GM03348 (cell line): ENCODE data around the gene TP53BP1.
A peak's percentile ranks its signal among the peaks of the same experiment; 100 is the strongest.

ENCODE experiments used
- DNase-seq: peaks from one replicate; pipeline ENCODE4 v3.0.0; 2012; ENCODE audit warnings: low spot score

TP53BP1 gene

DNA sequence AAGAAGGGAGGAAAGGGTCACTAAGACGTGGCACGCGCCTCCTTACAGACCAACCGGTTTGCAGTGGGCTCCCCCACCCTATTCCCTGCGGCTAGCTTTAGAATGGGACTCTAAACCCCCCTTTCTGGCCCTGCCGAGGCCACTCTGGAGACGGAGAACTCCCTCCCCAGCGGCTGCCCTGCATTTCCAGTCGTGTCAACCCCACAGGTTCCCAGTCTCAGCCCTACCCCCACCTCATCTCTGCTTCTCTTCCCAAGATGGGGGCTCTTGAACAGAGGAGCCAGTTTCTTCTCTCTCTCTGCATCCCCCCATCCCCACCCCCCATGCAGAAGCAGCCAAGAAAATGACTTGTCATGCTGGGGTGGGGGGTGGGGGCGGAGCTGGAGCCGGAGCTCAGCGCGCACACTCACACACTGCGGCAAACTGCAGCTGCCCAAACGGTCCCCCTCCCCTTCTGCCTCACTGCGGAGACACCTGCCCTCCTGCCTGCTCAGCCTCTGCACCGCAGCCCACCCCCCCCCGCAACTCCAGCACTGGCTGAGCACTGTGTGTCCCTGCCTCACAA, 25.3 kb upstream of the TP53BP1 start:
- peak; percentile 69 for DNase-seq

DNA sequence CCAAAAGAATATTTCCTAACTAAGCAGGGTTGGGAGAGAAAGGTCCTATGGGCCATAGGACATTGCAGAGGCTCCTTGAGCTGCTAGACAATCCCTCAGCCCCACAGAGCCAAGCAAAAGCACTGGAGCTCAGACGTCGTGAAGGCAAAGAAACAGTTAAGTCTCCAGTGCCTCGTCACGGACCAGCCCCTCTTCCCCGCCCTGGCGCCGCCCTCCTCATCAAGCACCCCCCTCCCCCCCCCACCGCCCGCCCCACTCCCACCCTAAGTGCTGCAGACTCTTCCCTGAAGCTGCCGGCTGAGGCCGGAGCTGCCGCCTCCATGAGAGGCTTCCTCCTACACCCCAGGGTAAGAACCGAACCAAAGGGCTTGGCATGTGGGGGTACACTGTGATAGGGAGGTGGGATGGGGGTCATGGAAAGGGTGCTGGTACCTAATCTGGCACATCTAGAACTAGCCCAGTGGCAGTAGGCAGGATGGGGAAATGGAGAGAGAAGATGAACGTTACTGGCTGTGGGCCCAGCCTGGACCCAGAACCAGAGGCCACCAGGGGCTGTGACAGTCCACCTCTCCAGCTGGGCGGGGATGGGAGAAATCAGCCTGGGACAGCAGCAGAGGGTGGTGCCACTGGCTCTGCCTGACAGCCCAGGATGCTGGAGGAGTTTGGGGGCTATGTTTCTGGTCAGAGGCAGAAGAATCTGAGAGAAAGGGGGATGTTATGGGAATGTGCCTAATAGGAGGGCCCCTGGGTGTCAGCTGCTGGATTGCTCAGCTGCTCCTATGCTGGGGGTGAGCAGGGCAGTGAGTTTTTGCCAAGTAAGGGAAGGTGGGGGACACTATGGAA, 24.6 kb upstream of the TP53BP1 start, which contains the start of gene MAP1A:
TSS of gene MAP1A (plus strand) at position 255 of the 843 bp plus-strand sequence. CDS start 3,866 bp downstream, outside the sequence.
- peak; percentile 93 for DNase-seq

DNA sequence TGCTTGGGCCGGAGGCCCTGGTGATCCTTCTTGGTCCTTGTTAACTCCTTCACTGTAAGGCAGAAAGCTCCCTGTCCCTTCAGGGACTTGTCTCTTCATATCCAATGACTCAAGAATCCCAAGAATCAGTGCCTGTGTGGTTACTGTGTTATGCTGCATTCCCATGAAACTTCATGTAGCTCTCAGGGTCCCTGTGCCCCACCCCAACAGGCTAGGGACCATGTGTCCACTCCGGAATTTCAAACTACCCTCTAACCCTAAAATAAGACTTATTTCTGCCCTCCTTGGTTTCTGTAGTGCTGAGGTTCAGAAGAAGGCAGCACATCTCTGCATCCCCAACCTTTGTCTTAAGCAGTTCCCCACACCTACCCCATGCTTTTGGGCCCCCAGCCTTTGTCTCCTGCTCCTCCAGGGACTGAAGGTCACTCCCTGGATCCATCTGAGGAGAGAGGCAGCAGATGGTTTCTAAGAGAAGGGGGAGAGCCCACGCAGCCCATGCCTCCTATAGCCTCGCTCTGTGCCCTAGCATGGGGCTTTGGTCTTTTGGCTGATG, 23.9 kb upstream of the TP53BP1 start:
- DNase-seq, result peak; percentile 53

DNA sequence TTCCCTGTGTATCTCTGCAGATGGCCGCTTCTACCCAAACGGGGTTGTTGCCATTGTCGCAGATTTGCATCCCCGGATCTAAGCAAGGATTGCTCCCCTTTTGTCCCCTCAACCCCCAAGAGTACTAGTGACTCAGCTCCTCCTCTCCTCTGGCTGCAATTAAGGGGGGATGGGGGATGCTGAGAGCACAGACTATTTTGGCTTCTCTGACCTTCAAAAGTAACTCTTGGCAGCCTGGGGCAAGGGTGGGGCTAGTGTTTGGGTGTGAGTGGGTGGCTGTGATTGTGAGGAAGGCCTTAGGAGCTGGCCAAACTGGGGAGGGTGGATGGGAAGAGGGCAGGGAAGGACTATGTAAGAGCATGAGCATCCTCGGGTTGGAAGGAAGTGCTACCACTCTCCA, 23.2 kb upstream of the TP53BP1 start:
- DNase-seq, result peak; percentile 59

DNA sequence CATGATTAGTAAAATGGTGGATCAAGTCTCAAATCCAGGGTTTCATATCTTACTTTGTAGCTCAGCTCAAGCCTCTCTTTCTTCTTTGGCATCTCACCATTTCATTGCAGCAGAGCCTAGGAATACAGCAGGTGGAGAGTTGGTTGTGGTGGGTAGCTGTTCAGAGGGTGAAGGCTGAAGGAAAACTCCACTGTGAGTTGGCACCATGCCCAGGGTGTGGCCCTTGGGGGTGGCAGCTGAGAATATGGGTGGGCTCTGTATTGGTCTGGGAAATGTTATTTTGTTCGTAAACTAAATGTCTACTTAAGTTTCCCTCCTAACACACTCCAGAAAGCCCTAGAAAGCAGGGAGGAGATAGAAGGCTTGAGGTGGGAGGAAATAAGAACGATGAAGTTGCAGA, 22.8 kb upstream of the TP53BP1 start:
- no peak for DNase-seq

DNA sequence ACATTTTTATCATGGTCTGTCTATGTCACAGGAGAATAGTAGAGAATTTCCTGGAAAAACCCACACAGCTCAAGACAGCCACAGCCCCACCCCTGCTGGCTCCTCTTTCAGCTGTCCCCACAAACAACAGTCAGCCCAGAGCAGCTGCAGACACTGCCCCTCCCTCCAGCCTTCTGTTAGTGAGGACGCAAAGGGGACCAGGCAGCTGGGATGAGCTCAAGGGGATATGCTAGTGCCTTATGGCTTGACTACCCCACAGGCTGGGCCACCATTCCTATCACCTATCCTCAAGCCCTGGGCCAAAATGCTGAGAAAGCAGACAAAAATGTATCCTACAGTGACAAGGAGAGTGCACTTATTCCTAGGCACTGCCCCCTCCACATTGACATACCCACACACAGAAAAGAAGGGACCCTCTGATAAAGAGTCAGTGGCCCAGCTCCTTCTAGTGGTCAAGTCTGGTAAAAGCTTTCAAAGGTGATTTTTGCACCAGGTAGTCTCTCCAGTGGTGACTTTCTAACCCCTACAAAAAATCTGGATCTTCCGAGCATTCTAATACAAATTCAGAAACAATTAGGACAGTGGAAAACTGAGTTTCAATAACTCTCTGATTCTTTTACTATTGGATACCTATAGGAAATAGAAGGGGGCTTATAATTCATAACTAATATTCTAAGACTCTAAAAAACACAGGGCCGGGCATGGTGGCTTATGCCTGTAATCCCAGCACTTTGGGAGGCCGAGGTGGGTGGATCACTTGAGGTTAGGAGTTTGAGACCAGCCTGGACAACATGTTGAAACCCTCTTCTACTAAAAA, 21.5 kb upstream of the TP53BP1 start:
- peak; percentile 61 for DNase-seq

DNA sequence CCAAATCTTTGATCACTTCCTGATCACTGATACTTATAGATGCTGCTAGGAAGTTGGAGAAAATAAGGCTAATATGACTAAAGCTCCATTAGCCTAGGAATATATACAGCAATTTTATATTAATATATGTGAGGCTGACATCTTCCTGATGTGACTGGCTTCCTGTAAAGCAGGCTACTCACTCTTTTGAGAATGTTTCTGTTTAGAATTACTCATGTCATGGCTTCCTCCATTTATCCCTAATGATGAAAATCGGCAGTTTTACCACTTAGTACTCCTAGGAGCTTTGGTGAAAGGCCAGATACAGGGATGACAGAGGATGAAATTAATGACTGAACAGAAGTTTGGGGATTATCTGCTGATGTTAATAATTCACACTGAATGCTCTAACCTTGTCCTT, 20.6 kb upstream of the TP53BP1 start:
- no peak for DNase-seq

DNA sequence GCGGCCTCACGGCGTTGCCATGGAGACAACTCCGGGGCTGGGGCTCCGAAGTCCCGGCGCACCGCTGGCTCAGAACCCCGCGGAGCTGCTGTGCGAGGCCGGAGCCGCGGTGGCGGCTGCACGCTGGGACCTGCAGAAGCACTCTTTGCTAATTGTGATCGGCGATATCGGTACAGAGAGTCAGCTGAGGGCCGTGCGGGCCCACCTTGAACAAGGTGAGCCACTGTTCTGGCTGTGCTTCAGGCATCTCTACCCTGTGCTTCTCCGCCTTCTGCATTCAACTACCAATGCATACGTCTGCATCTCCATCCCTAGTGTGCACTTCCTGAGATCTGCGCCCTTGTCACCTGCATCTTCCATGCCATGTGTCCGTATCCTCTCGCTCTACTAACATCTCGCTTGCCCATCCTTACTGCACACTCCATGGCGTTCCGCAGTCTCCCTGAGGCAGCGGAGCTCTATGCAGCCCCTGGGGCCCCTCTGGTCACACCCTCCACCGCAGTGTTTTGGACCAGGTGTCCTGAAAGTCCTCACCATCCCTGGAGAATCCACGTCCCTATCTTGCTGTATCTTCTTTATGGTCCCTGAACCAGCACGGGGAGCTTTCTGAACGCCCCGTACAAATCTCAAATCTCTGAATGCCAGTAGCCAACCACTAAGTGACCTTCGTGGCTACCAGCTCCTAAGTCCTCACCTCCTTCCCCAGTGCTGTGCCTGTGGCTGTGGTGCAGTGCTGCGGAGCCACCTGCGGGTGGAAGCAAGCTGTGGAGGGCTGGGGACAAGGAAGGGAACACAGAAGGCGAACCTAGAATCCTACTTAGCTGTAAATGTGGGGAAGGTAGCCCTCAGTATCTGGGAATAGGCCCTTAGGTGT, 18.3 kb upstream of the TP53BP1 start:
- no peak for DNase-seq

DNA sequence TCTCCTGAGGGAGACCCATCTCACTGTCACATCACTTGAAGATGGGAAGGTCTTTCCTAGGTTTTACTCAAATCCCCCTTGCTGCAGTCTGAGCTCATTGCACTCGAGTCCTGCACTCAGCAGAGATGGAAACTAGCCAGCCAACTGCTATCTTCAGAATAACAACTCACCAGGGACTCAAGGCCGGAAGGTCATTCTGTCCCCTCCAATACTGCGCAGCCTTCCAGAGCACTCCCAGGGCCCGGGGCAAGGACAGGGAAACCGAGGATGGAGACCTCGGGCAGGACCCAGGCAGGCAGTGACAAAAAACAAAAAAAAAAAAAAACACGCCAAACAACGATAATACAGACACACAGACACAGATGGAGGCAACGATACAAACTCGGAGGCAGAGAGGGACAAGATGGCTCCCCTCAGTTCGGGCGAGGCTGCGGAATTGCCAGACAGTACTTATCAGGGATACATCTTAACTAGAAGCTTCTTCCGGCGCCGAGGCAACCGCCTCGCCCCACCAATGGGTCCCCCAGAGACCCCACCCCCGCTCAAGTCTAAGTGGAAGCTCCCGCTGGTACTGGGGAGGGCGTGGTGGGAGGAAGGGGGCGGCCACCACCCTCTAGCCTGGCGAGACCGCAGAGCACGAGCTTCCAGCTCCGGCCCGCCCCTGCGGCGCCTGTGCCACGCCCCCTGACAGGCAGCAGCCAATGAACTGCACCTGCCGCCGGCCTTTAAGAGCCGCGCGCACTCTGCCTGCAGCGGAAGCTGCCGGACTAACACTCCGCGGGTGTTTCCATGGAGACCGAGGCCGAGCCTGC, 17.4 kb upstream of the TP53BP1 start:
- DNase-seq, result peak; percentile 97

DNA sequence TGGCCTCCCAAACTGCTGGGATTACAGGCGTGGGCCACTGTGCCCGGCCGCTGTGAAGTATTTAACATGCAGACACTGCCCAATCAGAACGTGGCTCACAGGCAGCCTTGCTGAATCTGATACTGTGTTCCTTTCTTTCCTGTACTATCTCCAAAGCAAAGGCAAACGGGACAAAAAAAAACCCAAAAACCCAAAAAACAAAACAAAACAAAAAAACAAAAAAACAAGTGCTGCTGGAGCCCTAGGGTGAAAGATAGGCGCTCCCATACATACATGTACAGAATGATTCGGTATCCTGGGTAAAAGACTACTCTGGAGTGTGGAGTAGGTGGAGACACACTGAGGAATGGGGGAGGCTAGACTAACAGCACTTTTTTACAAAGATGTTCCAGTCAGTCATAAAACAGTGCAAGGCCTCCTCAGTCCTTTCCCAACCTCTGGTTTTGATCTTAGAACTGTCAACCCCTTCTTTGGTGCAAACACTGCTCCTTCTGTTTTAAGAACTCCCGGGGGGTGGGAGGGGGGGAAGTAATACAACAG, 16.8 kb upstream of the TP53BP1 start:
- no peak for DNase-seq

DNA sequence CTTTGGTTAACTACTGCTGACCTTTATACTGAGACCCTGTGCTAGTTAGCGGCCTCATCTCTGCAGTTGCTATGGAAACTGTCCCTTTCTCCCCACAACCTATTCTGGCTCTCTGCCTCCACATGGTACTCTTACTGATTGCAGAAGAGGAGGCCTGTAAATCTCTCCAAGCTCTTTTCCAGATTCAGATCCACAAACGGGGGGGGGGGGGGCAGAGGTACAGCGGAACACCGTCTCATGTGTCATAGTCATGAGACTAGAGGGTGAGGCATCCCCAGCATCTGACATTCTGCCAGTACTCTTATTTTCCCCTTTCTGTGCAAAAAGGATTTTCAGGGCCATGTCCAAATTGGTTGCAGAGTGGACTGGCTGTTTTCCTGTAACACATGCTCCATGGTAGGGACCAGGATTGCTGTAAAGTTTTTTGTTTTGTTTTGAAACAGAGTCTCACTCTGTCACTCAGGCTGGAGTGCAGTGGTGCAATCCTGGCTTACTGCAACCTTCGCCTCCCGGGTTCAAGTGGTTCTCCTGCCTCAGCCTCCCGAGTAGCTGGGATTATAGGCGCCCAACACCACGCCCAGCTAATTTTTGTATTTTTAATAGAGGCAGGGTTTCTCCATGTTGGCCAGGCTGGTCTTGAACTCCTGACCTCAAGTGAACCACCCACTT, 16.2 kb upstream of the TP53BP1 start:
- DNase-seq, result peak; percentile 52

DNA sequence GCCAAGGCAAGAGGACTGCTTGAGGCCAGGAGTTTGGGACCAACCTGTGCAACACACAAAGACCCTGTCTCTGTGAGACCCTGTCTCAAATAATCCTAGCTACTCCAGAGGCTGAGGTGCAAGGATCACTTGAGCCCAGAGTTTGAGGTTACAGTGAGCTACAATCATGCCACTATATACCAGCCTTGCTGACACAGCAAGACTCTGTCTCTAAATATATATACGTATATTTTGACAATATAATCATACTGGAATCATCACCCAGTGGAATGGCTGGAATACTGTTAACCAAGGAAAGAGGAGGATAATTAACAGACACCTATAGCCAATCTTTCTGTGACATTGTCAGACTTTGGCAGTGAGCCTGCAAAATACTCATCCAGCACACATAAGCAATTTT, 15.5 kb upstream of the TP53BP1 start:
- DNase-seq, result no peak

DNA sequence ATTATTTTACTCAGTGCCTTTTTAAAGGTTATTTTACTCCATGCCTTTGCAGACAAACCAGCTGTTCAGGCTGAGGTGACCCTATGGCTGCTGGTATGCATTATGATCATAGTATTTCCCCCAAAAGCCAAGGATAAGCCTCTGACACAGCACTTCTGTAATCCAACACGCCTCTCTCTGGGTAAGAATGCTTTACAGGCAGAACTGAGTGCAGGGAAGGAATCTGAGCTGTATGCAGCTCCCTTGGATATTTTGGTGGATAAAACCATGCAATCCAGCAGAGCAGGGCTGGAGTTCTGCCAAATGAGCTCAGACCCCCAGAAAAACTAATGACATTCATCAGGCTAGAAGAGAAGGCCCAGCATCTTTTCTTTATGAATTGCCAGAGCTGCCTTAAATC, 12.8 kb upstream of the TP53BP1 start:
- DNase-seq, result peak; percentile 50

DNA sequence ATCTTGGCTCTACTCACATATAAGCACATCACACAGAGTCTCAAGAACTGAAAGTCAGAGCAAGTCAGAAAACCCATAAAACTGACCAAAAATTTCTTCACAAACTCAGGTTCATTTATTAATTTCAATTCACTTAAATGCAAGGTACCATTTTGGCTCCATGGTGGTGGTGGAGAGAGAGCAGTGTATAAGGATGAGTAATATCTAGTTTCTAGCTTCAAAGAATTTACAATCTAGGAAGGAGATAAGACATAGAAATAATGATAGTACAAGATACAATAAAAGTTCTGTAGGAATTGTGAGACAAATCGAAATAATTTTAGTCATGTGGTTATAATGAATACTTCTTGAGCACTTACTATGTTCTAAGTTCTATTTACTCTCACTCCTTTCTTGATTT, 6.7 kb upstream of the TP53BP1 start:
- DNase-seq, result no peak

DNA sequence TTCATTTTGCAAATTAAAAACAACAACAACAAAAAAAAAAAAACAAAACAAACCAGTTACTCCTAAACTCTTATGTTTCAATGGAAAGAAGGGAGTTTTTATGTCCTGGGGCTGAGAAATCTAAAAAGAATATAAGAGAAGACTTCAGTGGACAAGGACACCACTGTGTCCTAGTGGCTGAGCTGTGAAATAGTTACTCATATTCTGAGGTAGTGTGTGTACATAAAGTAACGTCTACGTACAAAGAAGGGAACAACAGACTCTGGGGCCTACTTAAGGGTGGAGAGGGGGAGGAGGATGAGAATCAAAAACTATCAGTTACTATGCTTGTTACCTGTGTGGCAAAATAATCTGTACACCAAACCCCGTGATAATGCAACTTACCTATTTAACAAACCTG, 6.0 kb upstream of the TP53BP1 start:
- DNase-seq, result no peak

DNA sequence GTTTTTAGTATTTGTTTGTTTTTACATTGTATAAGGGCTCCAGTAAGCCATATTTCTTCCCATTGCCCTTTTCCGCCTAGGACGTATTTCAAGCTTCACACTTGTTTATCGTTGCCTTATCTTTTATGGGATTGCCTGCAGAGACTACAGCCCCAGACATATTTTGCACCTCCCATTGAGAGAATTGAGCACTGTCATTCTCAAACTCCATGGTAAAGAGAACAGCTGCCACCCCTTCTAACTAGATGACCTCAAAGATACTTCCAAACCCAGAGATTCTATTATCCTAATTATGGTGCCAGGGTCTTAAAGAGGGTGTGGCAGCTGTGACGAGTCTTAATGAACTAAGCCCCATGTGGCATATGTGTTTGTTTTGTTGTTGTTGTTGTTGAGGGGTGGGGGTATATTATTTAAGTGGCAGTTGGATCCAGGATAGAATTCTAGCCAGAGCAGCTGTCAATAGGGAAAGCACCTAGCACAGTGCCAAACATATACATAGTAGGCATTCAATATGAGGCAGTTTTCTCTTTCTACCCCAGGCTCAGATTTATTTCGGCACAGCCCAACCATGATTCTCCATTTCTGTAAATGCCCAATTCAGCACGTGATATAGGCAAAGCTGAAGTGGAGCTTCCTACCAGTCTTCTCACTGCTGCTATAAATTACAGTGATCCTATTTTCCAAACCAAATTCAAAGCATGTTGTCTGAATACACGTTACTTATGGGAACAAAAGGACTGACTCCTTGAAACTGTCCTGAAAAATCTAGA, 932 bp upstream of the TP53BP1 start:
- no peak for DNase-seq

DNA sequence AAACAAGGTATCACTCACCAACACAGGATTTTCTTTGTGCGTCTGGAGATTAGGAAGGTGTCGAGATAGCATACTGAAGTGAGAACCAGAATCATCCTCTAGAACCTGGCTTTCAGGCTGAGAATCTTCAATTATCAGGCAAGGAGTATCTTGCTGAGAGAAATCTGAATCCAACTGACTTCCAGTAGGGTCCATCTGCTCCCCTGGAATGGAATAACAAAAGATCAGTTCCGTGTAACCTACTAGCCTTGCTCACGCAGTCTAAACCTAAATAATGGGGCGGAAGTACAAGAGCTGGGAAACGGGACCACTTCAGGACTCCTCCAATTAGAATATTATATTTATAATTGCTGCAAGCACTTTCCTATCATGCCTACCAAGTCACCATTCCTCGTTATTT, 690 bp downstream of the TP53BP1 start:
- no peak for DNase-seq

DNA sequence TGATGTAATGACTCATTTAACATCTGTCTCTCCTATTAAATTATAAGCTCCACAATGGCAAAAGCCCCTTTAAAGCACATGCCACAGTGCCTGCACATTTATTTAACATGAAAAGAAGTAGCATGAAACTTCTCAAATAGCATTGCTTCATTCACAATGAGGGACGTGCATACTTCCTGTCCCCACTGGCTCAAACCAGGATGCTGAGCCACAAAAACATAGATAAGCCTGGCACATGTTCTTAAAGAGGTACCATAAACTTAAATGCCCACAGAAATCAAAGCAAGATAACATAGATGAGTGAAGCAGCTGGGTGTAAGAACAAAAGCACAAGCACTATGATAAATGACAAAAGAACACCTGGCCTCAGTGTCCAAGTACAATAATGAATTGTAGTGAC, 3.8 kb downstream of the TP53BP1 start:
- no peak for DNase-seq

DNA sequence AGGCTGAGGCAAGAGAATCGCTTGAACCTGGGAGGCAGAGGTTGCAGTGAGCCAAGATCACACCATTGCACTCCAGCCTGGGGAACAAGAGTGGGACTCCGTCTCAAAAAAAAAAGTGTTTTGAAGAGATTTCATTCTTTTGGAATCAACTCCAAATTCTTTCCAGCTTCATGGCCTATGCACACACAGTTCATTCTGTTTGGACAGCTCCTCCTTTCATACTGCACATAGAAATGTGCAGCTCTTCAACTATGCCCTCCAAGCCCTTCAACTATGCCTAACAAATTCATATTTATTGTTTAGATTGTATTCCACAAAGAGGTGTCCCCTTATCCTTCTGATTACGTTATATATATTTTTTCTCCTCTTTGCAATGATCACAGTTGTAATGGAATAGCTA, 4.2 kb downstream of the TP53BP1 start:
- no peak for DNase-seq
